GM19438 (cell line): ENCODE data around the gene C1orf210.

Source experiments
- ATAC-seq: cut with Tn5 transposase; IDR thresholded peaks from one replicate; pipeline ENCODE4 v1.9.1; 2021; ENCODE audit warnings: low read depth; ENCODE audit not compliant: unreplicated experiment

The C1orf210 gene

DNA sequence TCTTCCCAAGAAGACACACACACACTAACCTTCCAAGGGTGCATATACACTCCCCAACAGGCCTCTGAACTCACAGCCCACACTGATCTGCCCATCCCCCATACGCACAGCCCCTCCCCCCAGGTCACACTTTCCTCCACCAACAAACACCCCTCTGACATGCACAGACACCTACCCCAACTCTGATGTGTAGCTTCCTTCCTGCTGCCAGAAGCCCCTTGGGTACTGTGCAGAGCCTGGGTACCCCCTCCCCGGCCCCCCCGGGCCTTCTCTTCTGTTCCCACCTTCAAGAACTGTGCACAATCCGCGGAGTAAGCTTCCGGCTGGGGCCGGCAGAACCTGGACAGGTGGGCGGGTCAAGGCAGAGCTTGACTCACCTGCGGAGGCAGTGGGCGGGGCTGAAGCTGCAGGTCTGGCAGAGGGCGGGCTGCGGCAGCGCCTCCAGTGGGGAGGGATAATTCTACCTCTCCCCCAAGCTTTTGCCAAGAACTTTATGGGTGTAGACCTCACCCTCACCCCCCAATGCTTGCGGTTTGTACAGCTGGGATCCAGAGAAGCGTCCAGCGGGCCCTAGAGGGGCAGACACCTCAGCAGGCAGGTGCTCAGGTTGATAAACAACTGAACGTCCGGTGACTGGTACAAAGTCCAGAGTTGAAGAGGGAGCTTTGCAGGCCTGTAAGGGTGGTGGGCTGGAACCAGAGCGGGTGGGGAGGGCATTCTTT is at the start of gene C1orf210:
Gene C1orf210, minus strand, starts transcription at position 313 of the 722 bp plus-strand sequence. CDS start 2,311 bp downstream, outside the sequence.
- ATAC-seq, result no peak

- ATAC-seq, result no peak
Measured at GRCh38 chr1:43334453-43335205, 49.2 kb upstream of the C1orf210 start.

- no peak for ATAC-seq
Measured at GRCh38 chr1:43331688-43332087, 46.3 kb upstream of the C1orf210 start.

DNA sequence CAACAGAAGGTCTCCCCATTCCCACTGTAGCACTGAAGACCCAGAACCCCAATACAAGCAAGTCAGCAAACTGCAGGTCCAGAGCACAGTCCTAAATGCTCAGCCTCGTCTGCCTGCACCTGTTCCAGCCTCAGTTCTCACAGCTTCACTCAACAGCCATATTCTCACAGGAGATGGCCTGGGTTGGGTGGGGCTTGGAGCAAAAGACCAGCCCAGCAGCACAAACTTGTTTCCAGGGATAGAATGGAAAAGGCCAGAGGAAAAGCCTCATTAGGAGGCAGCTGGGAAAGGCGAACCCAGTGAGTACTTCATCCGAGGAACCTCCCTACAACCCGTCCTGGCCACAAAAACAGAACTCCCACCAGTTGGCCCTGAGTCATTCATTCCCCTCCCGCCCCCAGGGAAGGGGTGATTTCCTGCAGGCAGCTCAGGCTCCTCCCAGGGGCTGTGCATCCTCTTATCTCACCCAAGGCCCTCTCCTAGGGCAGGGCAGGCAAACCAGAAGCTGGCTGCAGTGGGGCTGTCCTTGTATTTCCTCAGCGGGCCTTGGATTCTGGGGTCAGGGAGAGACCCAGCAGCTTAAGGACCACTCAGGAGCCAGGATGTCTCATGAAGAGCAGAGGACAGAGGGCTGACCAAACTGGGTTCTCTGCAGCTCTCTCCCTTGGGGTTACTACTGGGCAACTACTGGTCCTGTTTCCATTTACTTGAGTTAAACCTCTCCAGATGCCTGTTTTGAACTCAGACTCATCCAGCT is 44.8 kb upstream of the C1orf210 start:
- ATAC-seq, result no peak

GRCh38 chr1:43327549-43328292 is 42.3 kb upstream of the C1orf210 start:
- ATAC-seq, result no peak

DNA sequence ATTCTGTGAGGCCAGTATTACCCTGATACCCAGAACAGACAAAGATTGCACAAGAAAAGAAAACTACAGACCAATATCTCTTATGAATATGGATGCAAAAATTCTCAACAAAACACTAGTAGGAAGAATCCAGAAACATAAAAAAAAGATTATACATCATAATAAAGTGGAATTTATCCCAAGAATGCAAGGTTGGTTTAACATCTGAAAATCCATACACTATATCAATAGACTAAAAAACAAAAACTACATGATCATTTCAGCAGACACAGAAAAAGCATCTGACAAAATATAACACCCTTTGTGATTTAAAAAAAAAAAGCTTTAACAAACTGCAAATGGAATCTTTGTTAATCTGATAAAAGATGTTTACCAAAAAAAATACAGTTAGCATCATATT is 40.0 kb upstream of the C1orf210 start:
- ATAC-seq, result no peak

GRCh38 chr1:43324810-43325209 is 39.4 kb upstream of the C1orf210 start:
- no peak for ATAC-seq

GRCh38 chr1:43322506-43322905 is 37.1 kb upstream of the C1orf210 start:
- no peak for ATAC-seq

- no peak for ATAC-seq
Measured at GRCh38 chr1:43321331-43321891, 36.0 kb upstream of the C1orf210 start.

DNA sequence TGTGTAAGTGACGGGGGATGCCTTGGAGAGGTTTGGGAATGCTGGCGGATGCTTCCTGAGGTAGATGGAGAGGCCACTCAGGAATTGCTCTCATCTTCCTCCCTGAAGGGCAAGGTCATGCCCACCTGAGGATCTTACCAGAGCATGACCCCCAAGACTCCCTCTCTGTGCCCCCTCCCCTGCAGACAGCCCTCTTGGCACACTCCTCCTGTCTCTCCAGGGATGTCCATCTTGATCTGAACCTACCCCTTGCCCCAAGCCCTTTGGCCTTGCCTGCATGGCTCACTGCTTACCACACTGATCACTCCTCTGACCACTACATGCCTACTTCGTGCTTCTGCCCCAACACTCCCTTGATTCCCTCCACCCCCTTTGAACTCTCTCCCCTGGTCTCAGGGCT is 34.4 kb upstream of the C1orf210 start:
- no peak for ATAC-seq

DNA sequence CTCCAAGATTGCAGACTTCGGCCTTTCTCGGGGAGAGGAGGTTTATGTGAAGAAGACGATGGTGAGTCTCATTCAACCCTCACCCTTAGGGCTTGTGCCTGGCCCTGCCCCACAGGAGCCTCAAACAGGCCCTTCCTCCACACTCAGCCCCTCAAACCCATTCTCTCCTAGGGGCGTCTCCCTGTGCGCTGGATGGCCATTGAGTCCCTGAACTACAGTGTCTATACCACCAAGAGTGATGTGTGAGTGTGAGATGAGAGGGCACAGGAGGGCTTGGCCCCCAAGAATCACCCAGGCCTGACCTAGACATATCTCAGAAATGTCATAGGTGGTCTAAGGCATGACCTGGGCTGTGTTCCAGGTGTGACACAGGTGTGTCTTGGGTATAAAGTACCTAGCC is 33.9 kb upstream of the C1orf210 start:
- no peak for ATAC-seq

- ATAC-seq, result no peak
Measured at GRCh38 chr1:43318831-43319230, 33.5 kb upstream of the C1orf210 start.

DNA sequence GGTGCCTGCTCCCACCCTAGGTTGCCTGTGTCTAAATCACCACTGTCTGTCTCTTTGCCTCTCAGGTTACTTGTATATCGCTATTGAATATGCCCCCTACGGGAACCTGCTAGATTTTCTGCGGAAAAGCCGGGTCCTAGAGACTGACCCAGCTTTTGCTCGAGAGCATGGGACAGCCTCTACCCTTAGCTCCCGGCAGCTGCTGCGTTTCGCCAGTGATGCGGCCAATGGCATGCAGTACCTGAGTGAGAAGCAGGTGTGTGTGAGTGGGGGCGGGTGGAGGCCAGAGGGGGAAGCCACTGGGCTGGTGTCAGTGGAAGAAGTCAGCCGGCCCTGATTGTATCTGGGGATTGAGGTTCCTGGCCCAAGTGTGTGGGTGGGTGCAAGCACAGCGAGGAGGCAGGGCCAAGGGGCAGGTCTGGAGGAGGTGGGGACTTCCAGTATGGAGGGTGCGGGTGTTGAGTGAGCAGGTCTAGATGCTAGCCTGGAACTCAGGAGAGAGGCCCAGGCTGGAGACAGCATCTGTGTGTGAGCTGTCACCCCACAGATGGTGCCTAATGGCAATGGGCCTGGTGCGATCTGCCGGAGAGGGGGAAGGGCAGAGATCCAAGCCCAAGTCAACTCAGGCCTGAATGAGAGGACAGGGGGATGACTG is 32.6 kb upstream of the C1orf210 start:
- ATAC-seq, result no peak

DNA sequence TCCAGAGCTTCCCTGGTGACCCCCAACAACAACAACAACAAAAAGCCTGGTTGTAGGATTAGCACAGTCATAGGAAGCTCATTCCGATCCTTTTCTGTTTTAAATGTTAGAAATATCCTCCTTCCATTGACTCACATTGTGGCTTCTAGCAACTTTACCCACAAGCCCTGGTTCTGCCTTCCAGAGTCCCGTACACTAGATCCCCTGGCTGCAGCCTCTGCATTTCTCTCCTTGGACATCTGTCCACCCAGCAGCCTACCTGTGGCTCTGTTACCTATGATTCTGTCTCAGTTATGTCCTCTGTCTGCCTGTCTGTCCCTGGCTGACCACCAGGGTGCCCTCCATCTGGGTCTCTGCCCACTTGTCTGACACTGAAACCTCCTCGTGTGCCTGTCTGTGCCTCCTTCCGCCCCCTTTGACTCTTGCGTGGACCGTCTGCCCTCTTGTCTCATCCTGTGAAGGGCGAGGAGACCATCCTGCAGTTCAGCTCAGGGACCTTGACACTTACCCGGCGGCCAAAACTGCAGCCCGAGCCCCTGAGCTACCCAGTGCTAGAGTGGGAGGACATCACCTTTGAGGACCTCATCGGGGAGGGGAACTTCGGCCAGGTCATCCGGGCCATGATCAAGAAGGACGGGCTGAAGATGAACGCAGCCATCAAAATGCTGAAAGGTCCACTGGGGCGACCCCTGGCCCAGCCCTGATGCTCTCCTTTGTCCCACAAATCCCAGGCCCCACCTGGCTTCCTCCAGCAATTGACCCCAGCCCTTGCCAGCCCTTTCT is 31.5 kb upstream of the C1orf210 start:
- no peak for ATAC-seq

DNA sequence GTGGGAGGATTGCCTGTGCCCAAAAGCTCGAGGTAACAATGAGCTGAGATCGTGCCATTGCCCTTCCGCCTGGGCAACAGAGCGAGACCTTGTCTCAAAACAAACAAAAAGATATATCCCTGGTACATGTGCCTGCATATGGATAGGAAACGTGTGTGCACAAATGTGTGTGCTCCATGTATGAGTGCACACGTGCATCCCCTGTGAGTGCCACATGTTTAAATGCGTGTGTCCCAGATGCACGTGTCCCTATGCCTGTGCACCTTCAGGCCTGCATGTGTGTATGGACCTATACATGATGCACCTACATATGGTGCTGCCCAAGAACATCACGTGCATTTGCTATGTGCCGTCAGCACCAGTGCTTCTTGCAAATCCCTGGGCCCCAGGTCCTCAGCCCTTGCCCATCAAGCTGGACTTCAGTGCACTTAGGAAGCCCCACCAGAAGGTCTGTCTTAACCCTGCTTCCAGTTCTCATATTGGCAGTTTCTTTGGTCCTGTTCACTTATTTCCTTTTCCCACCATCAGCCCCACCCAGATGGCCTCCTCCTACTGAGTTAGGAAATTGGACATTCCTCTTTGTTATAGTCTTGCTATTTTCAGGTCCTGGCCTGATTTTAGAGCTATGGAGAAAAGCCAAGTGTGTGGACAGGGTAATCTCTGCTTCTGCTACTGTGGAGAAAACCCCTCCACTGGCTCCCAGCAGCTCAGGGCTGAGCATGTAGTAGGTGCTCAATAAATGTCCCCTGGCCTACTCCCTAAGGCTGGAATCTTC is 30.8 kb upstream of the C1orf210 start:
- ATAC-seq, result no peak

DNA sequence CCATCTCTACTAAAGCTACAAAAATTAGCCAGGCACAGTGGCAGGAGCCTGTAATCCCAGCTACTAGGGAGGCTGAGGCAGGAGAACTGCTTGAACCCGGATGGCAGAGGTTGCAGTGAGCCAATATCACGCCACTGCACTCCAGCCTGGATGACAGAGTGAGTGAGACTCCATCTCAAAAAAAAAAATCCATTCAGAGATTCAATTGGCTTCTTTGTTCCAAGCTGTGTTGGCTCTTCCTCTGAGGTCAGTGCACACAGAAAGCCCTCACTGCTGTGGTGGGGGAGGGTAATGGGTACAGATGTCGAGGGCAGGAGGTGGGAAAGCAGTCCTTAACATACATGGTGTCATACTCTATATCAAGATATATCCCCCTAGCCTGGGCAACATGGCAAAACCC is 30.1 kb upstream of the C1orf210 start:
- ATAC-seq, result no peak

DNA sequence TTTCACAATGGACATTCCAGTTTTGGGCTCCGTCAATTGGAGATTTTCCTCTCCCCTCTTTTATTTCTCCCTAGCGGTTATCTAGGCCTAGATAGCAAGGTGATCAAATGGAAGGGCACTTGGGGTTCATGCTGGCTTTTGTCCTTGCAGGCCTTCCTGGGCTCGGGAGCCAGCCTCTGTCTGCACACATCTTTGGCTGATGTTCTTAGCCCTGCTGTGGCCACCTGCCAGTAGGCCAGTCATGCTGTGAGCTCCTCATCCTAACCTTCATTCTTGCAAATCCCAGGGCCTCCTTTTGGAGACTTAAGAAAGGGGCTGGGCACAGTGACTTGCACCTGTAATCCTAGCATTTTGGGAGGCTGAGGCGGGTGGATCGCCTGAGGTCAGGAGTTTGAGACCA is 28.9 kb upstream of the C1orf210 start:
- no peak for ATAC-seq

- ATAC-seq, result no peak
Measured at GRCh38 chr1:43313771-43314170, 28.4 kb upstream of the C1orf210 start.
